GM13977 (cell line): ENCODE measurements around the gene ERN1.

Experiments
- DNase-seq: peaks from one replicate; pipeline ENCODE4 v3.0.0; 2012; ENCODE audit warnings: low spot score
- CTCF ChIP-seq: IDR thresholded peaks from 2 replicates; pipeline ENCODE4 v1.5.1; 2012; ENCODE audit warnings: mild to moderate bottlenecking, control low read depth; ENCODE audit not compliant: insufficient read depth; ENCODE audit errors: extremely low read depth, missing control alignments
- in situ Hi-C: fragments of 300-500 bp; cut with MboI; formaldehyde crosslinking; loops from one replicate; pipeline ENCODE4 v1.12.0; 2022; ENCODE audit warnings: low sequenced_read_pairs, low pct_unique_long_range_greater_than_20kb, mixed read lengths, inconsistent platforms; ENCODE audit not compliant: unreplicated experiment

Gene ERN1

DNA sequence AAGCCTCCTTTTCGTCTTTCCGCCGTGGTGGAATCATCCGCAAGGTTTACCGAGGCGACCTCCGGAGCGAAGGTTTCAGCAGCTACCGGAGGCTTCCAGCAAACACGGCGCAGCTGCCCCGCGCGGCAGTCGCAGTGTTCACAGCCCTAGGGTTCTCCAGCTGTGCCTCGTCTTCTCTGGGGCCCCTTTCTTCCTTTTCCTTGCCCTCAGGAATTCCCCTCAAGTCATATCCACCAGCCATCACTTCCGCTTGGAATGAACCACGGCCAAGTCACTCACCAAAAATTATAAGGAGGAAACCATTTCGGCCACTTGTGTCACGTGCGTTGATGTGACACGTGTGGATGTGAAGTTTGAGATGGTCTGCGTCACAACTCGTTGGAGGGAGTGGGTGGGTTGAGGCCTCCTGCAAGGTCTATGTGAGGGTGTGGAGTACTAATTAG lies 636 bp upstream of the ERN1 start:
- no peak for TF ChIP-seq CTCF
- in situ Hi-C loops: loop anchor here (10.0 kb wide), 1 partner anchor 216 kb away; the partner anchor contains the start of genes CSHL1 and GH1
- peak; percentile 53 for DNase-seq

- in situ Hi-C loops: no loop called here
These were observed 504 bp downstream of the ERN1 start for GRCh38 chr17:64129515-64129764.

DNA sequence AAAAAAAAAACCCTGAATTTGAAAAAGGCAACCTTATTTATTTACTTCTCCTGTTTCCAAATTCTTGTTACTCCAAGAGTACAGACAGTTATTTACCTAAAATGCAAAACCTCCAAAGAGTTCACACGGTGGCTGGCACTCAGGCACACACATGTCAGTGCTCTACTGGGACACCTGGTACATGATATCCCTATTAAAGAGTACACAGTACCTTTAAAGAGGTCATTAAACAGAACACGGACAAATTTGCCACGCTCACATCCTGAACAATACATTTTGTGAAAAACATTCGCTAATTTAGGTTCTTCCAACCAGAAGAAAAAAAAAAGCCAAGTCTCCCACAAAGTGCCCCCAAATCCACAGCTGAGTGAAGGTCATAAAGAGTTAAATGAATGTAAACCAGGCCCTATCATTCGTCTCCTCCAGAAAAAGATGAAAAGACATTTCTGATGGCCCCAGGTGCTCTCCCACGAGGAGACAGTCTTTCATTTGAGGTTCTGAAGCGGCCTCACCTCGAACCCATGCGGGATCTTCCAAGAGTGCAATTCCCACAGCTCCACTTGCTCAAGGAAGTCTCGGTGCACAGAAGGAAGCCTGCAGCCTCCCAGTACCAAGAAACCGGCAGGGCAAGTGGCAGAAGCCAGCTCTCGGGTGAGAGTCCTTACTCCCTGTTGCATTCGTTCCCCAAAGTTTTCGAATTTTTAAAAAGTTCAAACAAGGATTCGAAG lies 993 bp downstream of the ERN1 start:
- no peak for DNase-seq
- in situ Hi-C loops: no loop called here
- no peak for TF ChIP-seq CTCF

More at GRCh38 chr17:64129515-64129764, 504 bp downstream of the ERN1 start:
- TF ChIP-seq CTCF: no peak
- DNase-seq: no peak

DNA sequence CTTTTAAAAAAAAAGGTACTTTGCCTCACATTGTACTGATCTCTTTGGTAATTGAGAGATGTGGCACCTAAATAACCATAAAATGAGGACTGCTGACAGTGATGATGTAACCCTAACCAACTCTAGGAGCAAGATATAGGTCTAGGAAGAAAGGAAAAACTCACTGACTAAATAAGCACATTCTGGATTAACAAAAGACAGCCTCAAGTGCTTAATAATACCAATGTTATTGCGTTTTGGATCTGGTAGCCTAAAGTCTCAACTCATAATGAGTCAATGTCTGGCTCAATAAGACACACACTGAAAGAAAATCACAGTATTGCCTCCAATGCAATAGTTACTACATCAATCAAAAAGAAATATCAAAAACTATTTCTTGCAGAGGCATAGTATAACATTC lies 3.0 kb downstream of the ERN1 start:
- no peak for DNase-seq
- TF ChIP-seq CTCF: no peak
- in situ Hi-C loops: no loop called here

- in situ Hi-C loops: no loop called here
- no peak for TF ChIP-seq CTCF
These were observed 4.0 kb downstream of the ERN1 start for GRCh38 chr17:64125937-64126336.

DNA sequence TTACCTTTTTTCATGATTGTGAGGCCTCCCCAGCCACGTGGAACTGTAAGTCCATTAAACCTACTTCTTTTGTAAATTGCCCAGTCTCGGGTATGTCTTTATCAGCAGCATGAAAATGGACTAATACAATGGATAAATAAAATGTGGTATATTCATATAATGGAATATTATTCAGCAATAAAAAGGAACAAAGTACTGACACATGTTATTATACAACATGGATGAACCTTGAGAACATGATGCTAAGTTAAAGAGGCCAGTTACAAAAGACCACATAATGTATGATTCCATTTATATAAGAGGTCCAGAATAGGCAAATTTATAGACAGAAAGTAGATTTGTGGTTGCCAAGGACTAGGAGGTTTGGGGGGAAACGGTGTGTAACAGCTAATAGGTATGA lies 5.3 kb downstream of the ERN1 start:
- in situ Hi-C loops: no loop called here
- no peak for TF ChIP-seq CTCF
- no peak for DNase-seq

More at GRCh38 chr17:64125937-64126336, 4.0 kb downstream of the ERN1 start:
- DNase-seq: no peak
